ENCODE measurements around the gene RBM43.
A peak's percentile ranks its signal among the peaks of the same experiment; 100 is the strongest.
"Not testable (repeated sequence)": the region's sequence is repeated elsewhere in the genome, so short reads cannot be mapped to it uniquely, and the experiment has no call there.

The RBM43 gene

GRCh38 chr2:151268085-151268484, 6.4 kb upstream of the RBM43 start:
- DNase-seq (ENCODE audit: low spot score) = no peak

GRCh38 chr2:151267537-151267936, 5.9 kb upstream of the RBM43 start:
- no peak for DNase-seq (ENCODE audit: low spot score)

- DNase-seq (ENCODE audit: low spot score) = no peak
Measured at GRCh38 chr2:151265991-151266390, 4.3 kb upstream of the RBM43 start.

- DNase-seq (ENCODE audit: low spot score) = no peak
Measured at GRCh38 chr2:151264157-151264825, 2.6 kb upstream of the RBM43 start.

GRCh38 chr2:151262629-151263028, 966 bp upstream of the RBM43 start:
- no peak for DNase-seq (ENCODE audit: low spot score)

GRCh38 chr2:151261977-151262291, 271 bp upstream of the RBM43 start:
- DNase-seq (ENCODE audit: low spot score) = no peak

- DNase-seq (ENCODE audit: low spot score) = peak; percentile 47
Measured at GRCh38 chr2:151260573-151261230, 961 bp downstream of the RBM43 start.

GRCh38 chr2:151258121-151258520, 3.5 kb downstream of the RBM43 start:
- DNase-seq (ENCODE audit: low spot score) = no peak

- DNase-seq (ENCODE audit: low spot score) = no peak
Measured at GRCh38 chr2:151252646-151253045, 9.0 kb downstream of the RBM43 start.

GRCh38 chr2:151251012-151251411, 10.7 kb downstream of the RBM43 start:
- no peak for DNase-seq (ENCODE audit: low spot score)

GRCh38 chr2:151247432-151247831, 14.2 kb downstream of the RBM43 start:
- DNase-seq (ENCODE audit: low spot score) = no peak

- DNase-seq (ENCODE audit: low spot score) = no peak
Measured at GRCh38 chr2:151246152-151246551, 15.5 kb downstream of the RBM43 start.

GRCh38 chr2:151243468-151243867, 18.2 kb downstream of the RBM43 start:
- no peak for DNase-seq (ENCODE audit: low spot score)

- peak; percentile 26 for DNase-seq (ENCODE audit: low spot score)
Measured at GRCh38 chr2:151241224-151241623, 20.4 kb downstream of the RBM43 start.

GRCh38 chr2:151240433-151240832, 21.2 kb downstream of the RBM43 start:
- no peak for DNase-seq (ENCODE audit: low spot score)

GRCh38 chr2:151239624-151240023, 22.0 kb downstream of the RBM43 start:
- DNase-seq (ENCODE audit: low spot score) = no peak

- DNase-seq (ENCODE audit: low spot score) = peak; percentile 58
Measured at GRCh38 chr2:151238527-151239487, 22.9 kb downstream of the RBM43 start.

- no peak for DNase-seq (ENCODE audit: low spot score)
Measured at GRCh38 chr2:151237422-151238025, 24.1 kb downstream of the RBM43 start.

GRCh38 chr2:151233760-151234159, 27.9 kb downstream of the RBM43 start:
- not testable (repeated sequence) for DNase-seq (ENCODE audit: low spot score)

GRCh38 chr2:151233288-151233687, 28.4 kb downstream of the RBM43 start:
- DNase-seq (ENCODE audit: low spot score) = not testable (repeated sequence)

GRCh38 chr2:151230627-151231140, 31.0 kb downstream of the RBM43 start:
- no peak for DNase-seq (ENCODE audit: low spot score)

GRCh38 chr2:151228847-151229512, 32.7 kb downstream of the RBM43 start:
- DNase-seq (ENCODE audit: low spot score) = no peak

Data from kidney capillary endothelial cell (primary cell).